ENCODE data around the gene CLK3.
"Not testable (repeated sequence)": the region's sequence is repeated elsewhere in the genome, so short reads cannot be mapped to it uniquely, and the experiment has no call there.

The CLK3 gene

GRCh38 chr15:74615508-74616365, at the start of gene CLK3:
CLK3 (plus strand) TSS chr15:74615836; CDS start chr15:74619197, 3,361 bp downstream.
- peak; percentile 93 for DNase-seq

DNA sequence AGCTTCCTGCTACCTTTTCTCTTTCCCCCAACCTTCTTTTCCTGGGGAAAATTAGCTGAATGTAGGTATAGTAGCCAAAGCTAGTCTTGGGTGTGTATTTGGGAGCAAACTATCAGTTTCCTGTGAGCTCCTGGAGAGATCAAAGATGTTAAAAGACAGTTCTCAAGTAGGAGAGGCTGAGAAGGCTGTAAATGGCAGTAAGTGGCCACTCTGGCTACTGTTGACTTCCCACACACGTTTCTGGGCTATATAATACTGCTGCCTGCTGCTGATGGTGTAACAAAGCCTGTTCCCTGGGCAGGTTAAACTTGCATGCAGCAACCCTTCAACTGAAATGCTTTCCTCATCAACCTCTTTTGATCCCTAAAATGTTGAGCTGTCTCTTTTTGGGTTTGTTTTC, 47.0 kb upstream of the CLK3 start:
- DNase-seq = no peak

DNA sequence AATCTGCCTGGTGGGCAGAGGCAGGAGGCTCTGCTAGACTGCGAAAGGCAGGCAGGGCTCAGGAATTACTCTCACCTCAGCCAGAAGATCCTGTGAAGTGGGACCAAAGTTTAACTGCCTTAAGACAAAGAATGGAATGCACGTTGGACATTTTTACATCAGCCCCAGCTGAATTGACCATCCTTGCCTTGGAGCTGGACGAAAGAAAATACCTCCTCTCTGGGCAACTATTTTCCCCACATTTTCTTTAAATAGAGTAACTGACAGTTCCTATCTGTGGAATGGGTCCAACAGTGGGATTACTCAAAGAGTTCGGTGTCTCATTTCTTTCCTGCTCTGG, 45.9 kb upstream of the CLK3 start:
- no peak for DNase-seq

DNA sequence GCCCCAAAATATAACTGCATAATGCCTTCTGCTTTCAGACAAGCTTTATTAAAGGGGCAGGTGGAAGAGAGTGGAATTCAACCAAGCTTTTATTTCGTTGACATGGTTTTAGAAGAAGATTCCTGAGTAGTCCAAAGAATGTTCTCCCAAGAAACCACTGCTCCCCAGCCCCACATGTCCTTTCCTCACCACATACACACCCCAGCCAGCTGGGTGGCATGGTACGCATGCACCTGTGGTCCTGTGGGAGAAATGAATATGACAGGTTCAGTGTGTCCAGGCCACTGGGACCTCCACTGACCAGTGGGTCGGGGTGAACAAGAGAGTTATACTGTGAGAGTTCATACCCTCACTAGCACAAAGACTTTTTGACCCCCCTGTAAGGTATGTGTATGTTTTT, 44.4 kb upstream of the CLK3 start:
- no peak for DNase-seq

DNA sequence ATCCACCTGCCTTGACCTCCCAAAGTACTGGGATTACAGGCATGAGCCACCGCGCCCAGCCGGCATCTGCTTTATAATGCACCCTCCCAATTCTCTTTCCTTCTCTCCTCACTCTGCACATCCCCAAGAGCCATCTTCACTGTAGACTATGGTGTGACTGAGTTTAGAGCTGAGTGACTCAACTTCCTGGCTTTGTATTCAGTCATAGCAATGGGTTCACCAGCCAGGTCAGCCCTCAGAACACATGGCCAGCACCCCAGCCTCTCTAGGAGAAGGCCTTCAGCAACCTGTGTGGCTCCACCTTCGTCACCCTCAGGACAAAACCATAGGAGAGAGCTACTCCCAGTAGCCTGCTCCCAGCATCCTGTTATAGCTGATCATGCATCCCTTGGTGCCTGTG, 41.6 kb upstream of the CLK3 start:
- DNase-seq = no peak

DNA sequence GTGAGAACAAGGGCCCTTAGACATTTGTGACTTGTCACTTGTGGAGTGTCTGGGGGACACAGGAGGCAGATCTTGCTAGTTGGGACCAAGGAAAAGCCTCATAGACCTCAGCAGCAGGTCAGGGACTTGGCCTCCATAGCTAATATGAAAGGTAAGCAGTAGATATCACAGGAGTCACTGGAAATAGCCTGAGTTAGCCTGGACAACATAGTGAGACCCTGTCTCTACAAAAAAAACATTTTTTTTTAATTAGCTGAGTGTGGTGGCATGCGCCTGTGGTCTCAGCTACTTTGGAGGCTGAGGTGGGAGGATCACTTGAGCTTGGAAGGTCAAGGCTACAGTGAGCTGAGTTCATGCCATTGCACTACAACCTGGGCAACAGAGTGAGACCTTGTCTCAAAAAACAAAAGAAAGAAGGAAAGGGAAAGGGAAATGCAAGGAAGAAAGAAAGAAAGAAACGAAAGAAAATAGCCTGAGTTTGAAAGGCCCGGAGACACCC, 37.1 kb upstream of the CLK3 start:
- DNase-seq = no peak

DNA sequence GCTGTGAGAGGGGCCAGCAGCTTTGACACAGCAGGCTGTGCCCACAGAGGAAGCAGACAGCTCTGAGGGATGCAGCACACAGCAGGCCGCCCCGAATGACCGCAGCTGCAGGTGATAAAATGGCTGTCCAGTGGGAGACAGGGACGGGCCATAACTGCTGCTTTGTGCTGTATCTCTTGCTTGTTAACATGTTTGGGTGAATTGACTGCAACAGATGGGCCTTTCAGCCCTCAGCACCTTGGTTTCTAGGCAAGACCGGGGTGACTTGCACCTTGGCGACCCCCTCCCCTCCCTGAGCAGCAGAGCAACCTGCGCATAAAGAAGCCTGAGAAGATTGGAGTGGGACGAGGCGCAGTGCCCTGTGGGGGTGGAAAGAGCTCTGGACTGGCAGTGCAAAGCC, 36.6 kb upstream of the CLK3 start:
- DNase-seq = no peak

- DNase-seq = no peak
These were observed 34.9 kb upstream of the CLK3 start for GRCh38 chr15:74580538-74581350.

DNA sequence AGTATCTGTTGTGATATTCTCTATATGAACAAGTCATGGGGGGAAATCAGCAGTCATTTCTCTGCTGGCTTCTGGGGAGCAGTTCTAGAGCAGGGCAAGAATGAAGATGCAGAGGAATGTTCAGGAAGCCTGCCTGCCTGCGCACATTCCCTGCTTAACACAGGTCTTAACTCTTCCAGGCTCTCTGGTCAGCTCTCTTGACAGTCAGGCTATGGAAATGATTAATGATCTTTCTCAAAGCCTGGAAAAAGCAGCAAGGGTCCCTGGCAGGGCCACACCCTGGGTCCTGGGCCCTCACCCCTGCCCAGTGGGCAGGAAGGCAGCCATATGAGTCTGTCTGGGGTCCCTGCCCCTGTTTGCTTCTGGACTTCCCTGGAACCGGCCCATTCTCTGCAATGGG, 31.4 kb upstream of the CLK3 start:
- no peak for DNase-seq

- DNase-seq = no peak
These were observed 30.9 kb upstream of the CLK3 start for GRCh38 chr15:74584779-74585178.

DNA sequence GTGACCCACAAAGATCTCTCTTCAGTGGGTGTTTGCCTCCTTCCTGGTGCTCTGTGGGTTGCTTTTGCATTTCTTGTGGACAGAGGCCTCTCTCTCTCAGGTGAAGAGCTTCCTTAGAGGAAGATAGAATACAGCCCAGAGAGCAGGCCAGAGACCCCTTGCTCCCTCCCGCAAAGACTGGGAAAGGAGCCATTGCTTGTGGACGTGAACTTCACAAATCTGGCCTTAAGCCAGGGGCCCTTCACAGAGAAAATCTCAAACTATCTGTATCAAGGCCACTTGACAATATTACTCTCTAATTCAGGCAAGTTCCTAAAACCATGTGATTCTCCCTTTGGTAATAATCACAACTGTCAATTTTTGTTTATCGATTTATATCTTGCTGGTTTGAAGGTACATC, 30.4 kb upstream of the CLK3 start:
- no peak for DNase-seq

DNA sequence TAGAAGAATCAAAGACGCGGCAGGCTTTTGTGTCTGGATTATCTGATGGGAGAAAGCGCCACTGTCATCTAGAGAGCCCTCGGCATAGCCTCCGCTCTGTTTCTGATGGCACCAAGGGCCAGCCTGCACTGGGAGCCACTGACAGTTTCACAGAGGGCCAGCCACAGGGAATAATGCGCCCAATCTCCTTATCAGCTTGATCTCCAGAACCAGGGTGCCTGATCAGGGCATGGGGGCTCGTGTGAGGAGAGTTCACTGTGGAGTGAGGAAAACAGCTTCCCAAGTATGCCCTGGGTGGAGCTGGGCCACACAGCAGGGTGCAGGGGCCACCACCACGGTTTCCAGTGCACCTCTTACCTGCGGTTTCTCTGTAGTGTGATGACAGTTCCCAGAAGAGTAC, 29.8 kb upstream of the CLK3 start:
- DNase-seq = no peak

- DNase-seq = no peak
These were observed 25.8 kb upstream of the CLK3 start for GRCh38 chr15:74589826-74590225.

DNA sequence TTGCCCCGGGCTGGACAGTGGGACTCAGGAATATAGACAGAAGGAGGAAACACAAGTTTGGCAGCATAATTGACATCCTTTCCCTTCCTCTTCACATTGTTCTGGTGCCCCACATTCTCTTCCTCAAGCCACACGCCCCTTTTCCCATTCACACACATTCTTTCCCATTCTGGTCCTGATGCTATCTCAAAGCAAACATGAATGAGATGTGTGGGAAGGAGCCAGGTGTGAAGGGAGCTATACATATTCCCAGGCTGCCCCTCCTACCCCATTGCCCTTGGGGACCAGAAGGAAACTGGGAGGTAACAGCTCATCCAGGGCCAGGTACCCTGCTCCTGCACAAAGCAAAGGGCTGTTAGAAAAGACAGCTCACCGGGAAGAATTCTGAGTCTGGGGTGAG, 23.4 kb upstream of the CLK3 start:
- no peak for DNase-seq

GRCh38 chr15:74593122-74593521, 22.5 kb upstream of the CLK3 start:
- DNase-seq = no peak

DNA sequence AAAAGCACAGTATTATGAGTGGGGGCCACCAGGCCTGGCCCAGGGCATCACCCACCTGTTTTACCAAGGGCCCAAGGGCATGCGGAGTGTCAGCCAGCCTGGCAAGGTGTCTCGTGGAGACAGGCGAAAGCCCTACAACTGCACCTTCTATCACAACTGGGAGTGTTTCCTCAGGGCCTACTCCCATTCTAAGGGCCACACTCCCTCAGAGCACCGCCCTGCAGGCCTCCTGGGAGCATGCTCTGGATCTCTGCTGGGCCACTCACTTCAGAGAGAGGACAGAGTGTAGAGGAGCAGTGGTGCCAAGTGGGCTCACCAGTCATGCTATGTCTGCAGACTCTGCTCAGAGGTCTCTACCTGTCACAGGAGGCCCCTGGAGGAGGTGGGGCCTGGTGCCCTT, 21.2 kb upstream of the CLK3 start:
- DNase-seq = no peak

GRCh38 chr15:74595271-74595670, 20.4 kb upstream of the CLK3 start:
- no peak for DNase-seq

DNA sequence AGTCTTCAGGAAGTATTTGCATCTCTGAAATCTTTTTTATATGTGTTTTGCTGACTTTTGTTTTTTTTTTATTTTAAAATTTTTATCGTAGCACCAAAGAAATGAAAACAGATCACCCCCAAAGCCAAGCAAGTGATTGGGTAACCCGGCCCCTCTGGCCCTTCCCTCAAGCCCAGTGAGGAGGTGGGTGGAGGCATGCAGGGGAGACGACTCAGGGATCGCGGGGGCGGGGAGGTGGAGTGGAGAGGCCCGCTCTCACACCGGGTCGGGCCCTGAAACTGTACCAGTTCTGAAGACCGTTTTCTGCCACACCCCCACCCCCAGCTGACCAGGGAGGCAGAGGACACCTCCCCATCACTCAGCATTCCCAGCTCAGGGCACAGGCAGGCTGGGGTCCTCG, 18.9 kb upstream of the CLK3 start:
- DNase-seq = not testable (repeated sequence)

- DNase-seq = not testable (repeated sequence)
These were observed 18.4 kb upstream of the CLK3 start for GRCh38 chr15:74597146-74597705.

DNA sequence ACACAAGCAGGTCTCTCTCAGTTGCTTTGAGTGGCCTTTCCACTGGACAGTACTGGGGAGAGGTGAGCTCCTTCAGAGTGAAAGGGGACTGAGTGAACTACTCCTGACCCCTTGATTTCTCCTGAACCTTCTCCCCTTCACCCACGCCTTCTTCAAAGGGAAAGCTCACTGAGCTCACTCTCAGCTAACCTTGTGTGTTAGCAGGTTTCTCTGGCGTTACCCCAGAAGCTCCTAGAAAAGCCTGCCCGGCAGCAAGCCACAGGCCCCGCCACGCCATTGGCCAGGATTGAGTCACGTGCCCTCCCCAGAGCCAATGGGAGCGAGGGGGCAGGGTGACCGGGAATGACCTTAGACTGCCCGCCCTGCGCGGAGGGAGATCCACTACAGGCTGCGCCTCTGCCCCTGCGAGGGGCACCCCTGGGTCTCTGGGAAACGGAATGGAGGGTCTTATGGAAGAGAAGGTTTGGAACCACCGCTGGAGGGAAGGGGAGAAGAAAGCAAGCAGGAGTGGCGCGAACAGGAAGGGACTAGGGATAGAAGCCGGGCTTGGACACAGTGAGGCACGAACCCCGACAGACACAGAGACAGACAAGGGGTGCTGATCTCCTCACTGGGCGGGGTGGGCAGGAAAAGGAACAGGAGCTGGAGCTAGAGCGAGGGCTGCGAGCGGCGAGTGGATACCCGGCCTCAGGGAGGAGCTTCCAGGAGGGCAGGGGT, 17.4 kb upstream of the CLK3 start:
- peak; percentile 75 for DNase-seq

DNA sequence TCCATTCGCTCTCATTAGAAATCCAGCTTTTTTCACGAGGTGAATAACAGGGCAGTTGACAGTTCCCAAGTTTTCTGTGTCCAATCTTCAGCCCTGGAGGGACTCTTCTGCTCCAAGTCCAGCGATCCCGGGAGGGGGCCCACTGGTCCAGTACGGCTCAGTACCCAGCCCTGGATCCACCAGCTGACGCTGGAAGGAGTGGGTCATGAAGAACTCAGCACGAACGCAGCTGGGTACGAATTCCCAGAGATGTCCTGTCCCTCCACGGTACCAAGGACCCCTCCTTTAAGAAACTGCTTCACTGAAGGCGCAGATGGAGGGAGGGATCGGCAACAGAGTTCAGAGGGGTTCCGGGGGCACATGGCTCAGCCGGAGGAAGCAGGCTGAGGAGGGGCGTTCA, 16.5 kb upstream of the CLK3 start:
- DNase-seq = no peak

GRCh38 chr15:74603026-74603788, 12.4 kb upstream of the CLK3 start:
- no peak for DNase-seq

Data from activated T-cell treated with anti-CD3 and anti-CD28 coated beads for 4 hours (primary cell).